ENCODE measurements around the gene YPEL2. TPM values are rescaled to one million over a fixed set of nuclear protein-coding genes. Genes with fewer than 3 reads are reported as not detected.

The YPEL2 gene
- polyA plus RNA-seq, 2 of the 4 experiments (the other 2 are of a cell fraction) = 5.4 to 8.2 TPM

GRCh38 chr17:59399914-59400313 lies 68.5 kb downstream of the YPEL2 start:
- CTCF ChIA-PET = interaction anchor here (1.0 kb wide), 1 partner anchor 41 kb away, joined by 3 read pairs; no protein-coding TSS in a partner anchor
- POLR2A ChIA-PET = no interaction called here

GRCh38 chr17:59400858-59401257 lies 69.4 kb downstream of the YPEL2 start:
- ATAC-seq (no peak), DNase-seq (ENCODE audit: low read depth in 1 of 2, low spot score in 1 of 2) (no peak), FAIRE-seq (no peak)
- Histone ChIP-seq H3K4me3 (no peak overlapping the region), H3K27ac (no peak overlapping the region), H3K9me3 (no peaks in the 10 kb centered on the region), H3K4me2 (peak overlapping the region; percentile 35), H3K4me1 (peaks cover 16% of the 10 kb centered on the region)
- POLR2A ChIA-PET = no interaction called here
- TF ChIP-seq HOXB13 (CRISPR knock-in tag; IDR thresholded peaks at IDR 0.05; ENCODE audit: low read depth) (no peak), MAZ (IDR thresholded peaks at IDR 0.05; ENCODE audit: borderline replicate concordance, low read depth, low read length) (no peak), NR3C1 (IDR thresholded peaks at IDR 0.05) (no peak), FOXS1 (CRISPR knock-in tag; IDR thresholded peaks at IDR 0.05) (no peak), EHMT2 (IDR thresholded peaks at IDR 0.05; ENCODE audit: low read depth) (no peak), REST (IDR thresholded peaks at IDR 0.05) (no peak), EHF (CRISPR knock-in tag; IDR thresholded peaks at IDR 0.05) (no peak), ZSCAN20 (CRISPR knock-in tag; IDR thresholded peaks at IDR 0.05) (no peak), CTCF (IDR thresholded peaks at IDR 0.05) (no peak), MAX (IDR thresholded peaks at IDR 0.05) (no peak)
- CTCF ChIA-PET = interaction anchor here (0.7 to 1.6 kb wide), 3 partner anchors 14 to 71 kb away, joined by 3 to 6 read pairs (median 6); no protein-coding TSS in a partner anchor
- WGBS (ENCODE audit: missing lambda C conversion rate) = 42% methylated on average over 5 of the region's 5 CpGs

More at GRCh38 chr17:59399914-59400313, 68.5 kb downstream of the YPEL2 start:
- WGBS (ENCODE audit: missing lambda C conversion rate) = 61% methylated on average over 7 of the region's 7 CpGs
- no peak overlapping the region for H3K27ac ChIP-seq
- H3K9me3 ChIP-seq = no peaks in the 10 kb centered on the region
- H3K4me3 ChIP-seq = no peak overlapping the region
- FAIRE-seq (no peak), DNase-seq (ENCODE audit: low read depth in 1 of 2, low spot score in 1 of 2) (no peak), ATAC-seq (no peak)
- H3K4me2 ChIP-seq = no peak overlapping the region
- TF ChIP-seq SREBF2 (IDR thresholded peaks at IDR 0.05) (no peak), EHMT2 (IDR thresholded peaks at IDR 0.05; ENCODE audit: low read depth) (no peak), FOSB (CRISPR knock-in tag; IDR thresholded peaks at IDR 0.05) (no peak)
- peaks cover 16% of the 10 kb centered on the region for H3K4me1 ChIP-seq

GRCh38 chr17:59401274-59401673 lies 69.8 kb downstream of the YPEL2 start:
- H3K27ac ChIP-seq = no peak overlapping the region
- CTCF ChIA-PET = interaction anchor here (0.7 to 1.6 kb wide), 4 partner anchors 15 to 72 kb away, joined by 3 to 6 read pairs (median 5); no protein-coding TSS in a partner anchor
- no peak for FAIRE-seq

More at GRCh38 chr17:59401274-59401673, 69.8 kb downstream of the YPEL2 start:
- 90% methylated on average over 3 of the region's 3 CpGs for WGBS (ENCODE audit: missing lambda C conversion rate)
- H3K4me3 ChIP-seq = no peak overlapping the region
- no peaks in the 10 kb centered on the region for H3K9me3 ChIP-seq
- H3K4me2 ChIP-seq = peak overlapping the region; percentile 35
- DNase-seq (ENCODE audit: low read depth in 1 of 2, low spot score in 1 of 2) (no peak), ATAC-seq (no peak)
- H3K4me1 ChIP-seq = peaks cover 18% of the 10 kb centered on the region
- POLR2A ChIA-PET = no interaction called here
- TF ChIP-seq ZSCAN20 (CRISPR knock-in tag; IDR thresholded peaks at IDR 0.05) = no peak
- no peak for TF ChIP-seq HES2 (IDR thresholded peaks at IDR 0.05)
- TF ChIP-seq TFCP2L1 (CRISPR knock-in tag; IDR thresholded peaks at IDR 0.05) = no peak
- TF ChIP-seq RCOR1 (IDR thresholded peaks at IDR 0.05; ENCODE audit: low read depth, low read length) = no peak
- no peak for TF ChIP-seq JUNB (IDR thresholded peaks at IDR 0.05)
- TF ChIP-seq BHLHE40 (IDR thresholded peaks at IDR 0.05; ENCODE audit: low read depth, low read length) = no peak
- no peak for TF ChIP-seq PBX3 (IDR thresholded peaks at IDR 0.05)
- TF ChIP-seq EHF (CRISPR knock-in tag; IDR thresholded peaks at IDR 0.05) = no peak
- no peak for TF ChIP-seq ELK1 (IDR thresholded peaks at IDR 0.05; ENCODE audit: low read depth, low read length)
- no peak for TF ChIP-seq HOXB5 (CRISPR knock-in tag; IDR thresholded peaks at IDR 0.05)
- TF ChIP-seq RAD21 (conservative IDR thresholded peaks at IDR 0.05 in 1 of 2, IDR thresholded peaks at IDR 0.05 in 1 of 2) = no peak
- no peak for TF ChIP-seq FOSL2 (IDR thresholded peaks at IDR 0.05)
- no peak for TF ChIP-seq FOSL2 (CRISPR knock-in tag; IDR thresholded peaks at IDR 0.05)
- no peak for TF ChIP-seq CHD2 (IDR thresholded peaks at IDR 0.05; ENCODE audit: low read length, partially characterized antibody)
- no peak for TF ChIP-seq EP300 (IDR thresholded peaks at IDR 0.05)
- no peak for TF ChIP-seq ZC3H11A (IDR thresholded peaks at IDR 0.05)
- TF ChIP-seq KDM1A (IDR thresholded peaks at IDR 0.05; ENCODE audit: low read depth) = no peak
- TF ChIP-seq EHMT2 (IDR thresholded peaks at IDR 0.05; ENCODE audit: low read depth) = no peak

Measured in A549 (cell line).